ENCODE measurements around the gene CCL5.

- TF ChIP-seq ZNF768 (tag by site-specific recombination; IDR thresholded peaks at IDR 0.05) (no peak), ZBTB8A (tag by site-specific recombination; IDR thresholded peaks at IDR 0.05) (no peak), CTCF (tag by site-specific recombination; IDR thresholded peaks at IDR 0.05) (no peak)
Measured at GRCh38 chr17:35847006-35847405, 33.2 kb downstream of the CCL5 start.
